ENCODE measurements around the gene CR1L. TPM values are rescaled to one million over a fixed set of nuclear protein-coding genes. Genes with fewer than 3 reads are reported as not detected.
"Not testable (repeated sequence)": the region's sequence is repeated elsewhere in the genome, so short reads cannot be mapped to it uniquely, and the experiment has no call there.

Gene CR1L
- polyA plus RNA-seq, 4 donors = 0.32 to 1.5 (median 1.1) TPM

DNA sequence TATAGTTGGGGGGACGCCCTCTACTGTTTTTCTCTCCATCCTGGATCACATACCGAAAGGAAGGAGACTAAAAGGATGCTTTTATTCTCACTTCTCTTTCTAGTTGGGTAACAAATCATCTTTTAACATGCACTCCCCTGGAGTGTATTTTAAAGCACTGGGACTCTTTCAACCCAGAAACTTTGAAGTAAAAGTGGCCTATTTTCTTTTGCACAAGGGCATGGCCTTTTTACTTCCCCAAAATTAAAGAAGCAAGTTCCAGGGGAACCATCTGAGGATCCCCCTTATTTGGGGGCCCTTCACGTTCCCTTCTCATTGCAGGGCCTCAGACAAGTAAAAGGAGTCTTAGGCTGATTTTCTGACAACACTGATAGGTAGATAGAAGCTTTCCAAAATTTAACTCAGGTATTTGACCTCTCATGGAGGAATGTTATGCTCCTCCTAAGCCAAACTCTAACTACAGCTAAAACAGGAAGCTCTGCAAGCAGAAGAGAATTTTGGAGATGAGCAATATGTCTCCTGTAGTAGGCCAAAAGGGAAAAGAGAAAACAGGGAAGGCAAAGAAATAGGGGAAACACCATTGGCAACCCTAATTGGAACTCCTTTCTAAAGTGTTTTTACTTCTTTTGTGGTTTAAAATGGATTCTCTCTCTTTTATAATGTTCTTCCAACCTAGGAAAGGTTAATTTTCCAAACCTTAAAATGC lies 98.1 kb downstream of the CR1L start:
- DNase-seq (ENCODE audit: low read depth in 4 of 4, low spot score in 2 of 4) = no peak

GRCh38 chr1:207744000-207744534 lies 99.1 kb downstream of the CR1L start:
- no peak for DNase-seq (ENCODE audit: low read depth in 4 of 4, low spot score in 2 of 4)

DNA sequence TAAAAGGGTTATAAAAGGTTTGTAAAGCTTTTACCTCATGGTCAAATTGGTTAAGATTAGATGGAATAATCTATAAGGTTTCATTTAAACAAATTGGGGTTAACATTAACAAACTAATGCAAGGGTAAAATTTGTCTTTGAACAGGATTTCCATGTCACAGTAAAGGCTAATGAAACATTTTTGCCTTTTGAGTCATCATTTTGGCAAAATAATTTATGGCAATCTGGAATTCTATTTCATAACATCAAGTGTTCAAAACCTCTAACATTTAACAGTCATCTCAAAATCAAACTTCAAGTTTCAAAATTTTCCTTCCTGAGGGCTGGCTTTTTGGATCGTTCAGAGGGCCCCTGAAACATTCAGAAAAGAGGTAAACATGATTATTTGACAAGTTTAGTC lies 100.4 kb downstream of the CR1L start:
- no peak for DNase-seq (ENCODE audit: low read depth in 4 of 4, low spot score in 2 of 4)

DNA sequence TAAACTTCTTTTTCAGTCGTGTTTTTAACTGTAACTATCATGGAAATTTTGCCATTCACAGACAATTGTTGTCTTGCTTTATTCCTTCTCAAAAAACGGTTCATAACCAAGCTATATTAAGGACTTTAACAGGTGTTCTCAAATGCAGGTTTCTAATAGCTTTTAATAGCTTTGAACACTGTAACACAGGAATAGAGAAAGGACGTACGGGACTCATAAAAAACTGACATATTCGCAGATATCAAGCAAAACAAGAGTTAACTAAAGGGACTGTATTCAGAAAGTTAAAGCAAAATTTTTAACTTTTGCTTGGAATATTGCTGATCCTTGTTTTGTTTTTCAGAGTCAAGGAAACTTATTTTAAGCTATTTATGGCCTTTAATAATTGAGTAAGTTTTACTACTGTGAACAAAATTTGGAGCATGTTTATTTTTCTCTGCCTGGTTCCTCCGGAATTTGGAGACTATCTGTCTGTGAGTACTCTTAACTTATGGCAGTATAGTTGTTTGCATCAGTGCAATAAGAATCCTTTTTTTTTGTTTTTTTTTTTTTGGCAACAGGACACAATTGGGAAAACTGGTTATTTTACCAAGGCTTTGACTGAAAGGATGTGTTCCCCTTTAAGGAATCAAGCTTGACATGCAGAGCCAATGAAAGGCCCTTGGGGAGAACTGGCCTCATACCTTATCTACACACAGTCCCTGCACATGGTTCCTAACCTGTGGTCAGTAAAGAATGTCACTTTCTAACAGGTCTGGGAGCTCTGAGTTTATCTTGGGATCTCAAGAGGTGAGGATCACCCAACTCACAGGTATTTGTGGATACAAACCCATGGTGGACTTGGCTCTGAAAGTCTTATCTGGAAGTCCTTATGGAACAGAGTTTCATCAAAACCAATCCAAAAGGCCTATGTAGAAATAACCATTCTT lies 101.2 kb downstream of the CR1L start:
- no peak for DNase-seq (ENCODE audit: low read depth in 4 of 4, low spot score in 2 of 4)

DNA sequence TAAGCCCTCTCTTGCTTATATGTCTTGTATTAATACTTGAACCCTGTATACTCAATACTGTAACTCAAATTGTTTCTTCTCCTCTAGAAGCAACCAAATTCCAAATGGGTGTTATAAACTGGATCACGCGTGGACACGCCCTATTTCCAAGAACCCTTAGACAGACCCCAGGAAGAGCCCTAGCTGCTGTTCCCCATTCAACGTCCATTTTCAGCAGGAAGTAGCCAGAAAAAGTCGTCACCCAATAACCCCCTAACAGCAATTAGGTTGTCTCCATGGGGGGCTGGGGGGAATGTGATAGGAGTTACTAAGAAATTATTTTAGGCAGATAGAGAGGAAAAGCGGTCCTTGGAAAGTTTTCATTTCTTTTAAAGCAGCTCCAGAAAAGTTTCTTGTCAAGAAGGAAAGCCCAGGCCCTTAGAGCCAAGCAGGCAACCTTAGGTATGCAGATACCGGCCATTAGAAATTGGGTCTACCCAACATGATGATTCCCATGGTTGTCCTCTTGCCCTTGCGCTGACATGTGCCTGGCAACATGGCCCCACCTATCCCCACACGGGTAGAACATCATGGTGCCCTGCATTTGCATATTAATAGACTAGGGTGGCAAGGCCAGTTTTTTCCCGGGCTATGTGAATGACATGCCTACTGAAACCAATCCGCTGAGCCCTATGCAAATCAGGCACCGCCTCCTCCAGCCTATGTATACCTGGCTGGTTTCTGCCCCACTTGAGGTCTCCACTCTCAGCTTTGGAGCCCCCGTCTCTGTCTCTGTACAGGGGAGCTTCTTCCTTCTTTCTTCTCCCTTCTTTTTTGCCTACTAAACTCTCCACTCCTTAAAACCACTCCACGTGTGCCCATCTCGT lies 102.9 kb downstream of the CR1L start:
- no peak for DNase-seq (ENCODE audit: low read depth in 4 of 4, low spot score in 2 of 4)

DNA sequence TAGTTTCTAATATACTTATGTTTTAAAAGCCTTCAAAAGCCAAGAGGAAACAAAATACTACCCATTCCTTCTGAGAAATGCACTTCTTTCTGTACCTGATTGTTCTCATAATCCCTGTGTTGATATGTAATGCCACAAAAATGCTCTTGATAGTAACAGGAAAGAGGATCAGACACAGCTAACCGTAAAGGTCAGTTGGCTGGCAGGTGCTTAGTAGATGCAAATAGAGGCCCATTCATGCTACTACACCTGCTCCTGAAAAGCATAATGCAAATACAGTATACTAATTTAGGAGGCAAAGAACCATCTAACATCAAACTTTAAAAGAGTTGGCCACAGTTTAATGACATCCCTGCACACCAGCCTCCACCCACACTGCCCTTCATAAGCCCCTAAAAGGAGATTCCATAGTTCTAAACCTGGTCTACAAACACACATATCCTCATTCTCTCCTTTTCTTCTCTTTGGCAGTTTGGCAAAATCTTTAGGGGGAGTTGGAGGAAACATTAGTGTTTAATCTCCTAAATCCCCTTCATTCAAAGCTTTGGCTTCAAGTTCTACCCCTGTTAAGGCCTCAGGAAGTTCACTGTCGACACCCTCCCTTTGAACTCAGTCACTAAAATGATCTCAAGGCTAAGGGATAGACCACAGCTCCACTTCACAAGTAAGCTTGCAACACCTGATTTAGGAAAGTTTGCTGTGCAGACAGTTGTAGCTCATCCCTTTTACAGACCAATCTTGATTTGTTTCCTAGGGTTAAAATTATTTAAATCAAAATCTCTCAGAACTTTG lies 104.0 kb downstream of the CR1L start:
- DNase-seq (ENCODE audit: low read depth in 4 of 4, low spot score in 2 of 4) = no peak

GRCh38 chr1:207750631-207751305 lies 105.8 kb downstream of the CR1L start:
- no peak for DNase-seq (ENCODE audit: low read depth in 4 of 4, low spot score in 2 of 4)

GRCh38 chr1:207751463-207751789 lies 106.5 kb downstream of the CR1L start:
- not testable (repeated sequence) for DNase-seq (ENCODE audit: low read depth in 4 of 4, low spot score in 2 of 4)

DNA sequence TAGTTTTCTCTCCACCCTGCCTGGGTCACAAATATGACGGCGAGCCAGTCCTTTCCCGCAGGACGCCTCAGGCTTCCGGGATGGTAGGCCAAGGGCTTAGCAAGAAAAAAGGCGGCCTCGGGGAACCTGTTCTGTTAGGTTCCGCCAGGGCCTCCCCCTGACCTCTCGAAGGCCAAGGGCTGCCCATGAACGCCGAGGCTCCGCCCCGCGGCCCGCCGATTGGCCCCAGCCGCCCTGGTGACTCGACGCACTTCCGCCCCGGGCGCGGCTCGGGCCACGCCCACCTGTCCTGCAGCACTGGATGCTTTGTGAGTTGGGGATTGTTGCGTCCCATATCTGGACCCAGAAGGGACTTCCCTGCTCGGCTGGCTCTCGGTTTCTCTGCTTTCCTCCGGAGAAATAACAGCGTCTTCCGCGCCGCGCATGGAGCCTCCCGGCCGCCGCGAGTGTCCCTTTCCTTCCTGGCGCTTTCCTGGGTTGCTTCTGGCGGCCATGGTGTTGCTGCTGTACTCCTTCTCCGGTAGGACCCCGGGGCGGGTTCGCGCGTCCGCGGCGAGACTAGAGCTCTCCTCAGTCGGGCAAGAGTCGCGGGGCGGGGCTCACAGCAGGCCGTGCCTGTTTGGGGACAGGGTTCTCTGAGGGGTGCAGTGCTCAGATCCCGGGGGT lies 107.0 kb downstream of the CR1L start, which contains the start of gene CD46:
TSS of gene CD46 (plus strand) at position 265 of the 666 bp plus-strand sequence. CDS start at position 424, 159 bp downstream.
- DNase-seq (ENCODE audit: low read depth in 4 of 4, low spot score in 2 of 4) = peak; percentile 86 to 94 (median 92)

- DNase-seq (ENCODE audit: low read depth in 4 of 4, low spot score in 2 of 4) = peak in 1 of 4 donors; percentile 14
These were observed 107.6 kb downstream of the CR1L start for GRCh38 chr1:207752456-207752998.

DNA sequence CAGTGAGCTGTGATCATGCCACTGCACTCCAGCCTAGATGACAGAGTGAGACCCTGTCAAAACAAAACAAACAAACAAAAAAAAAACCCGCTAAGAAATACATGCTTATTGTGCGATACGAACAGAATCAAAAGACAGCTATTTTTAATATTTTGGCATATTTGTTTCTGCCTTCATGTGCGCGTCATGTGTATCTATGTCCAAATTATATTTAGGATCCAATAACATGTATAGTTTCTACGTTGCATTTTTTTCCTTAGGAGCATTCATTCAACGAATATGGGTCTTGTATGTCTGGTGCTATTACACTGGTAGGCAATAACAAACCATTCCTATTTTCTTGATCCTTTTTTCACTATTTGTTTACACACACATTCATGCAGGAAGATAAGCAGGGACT lies 108.7 kb downstream of the CR1L start:
- no peak for DNase-seq (ENCODE audit: low read depth in 4 of 4, low spot score in 2 of 4)

DNA sequence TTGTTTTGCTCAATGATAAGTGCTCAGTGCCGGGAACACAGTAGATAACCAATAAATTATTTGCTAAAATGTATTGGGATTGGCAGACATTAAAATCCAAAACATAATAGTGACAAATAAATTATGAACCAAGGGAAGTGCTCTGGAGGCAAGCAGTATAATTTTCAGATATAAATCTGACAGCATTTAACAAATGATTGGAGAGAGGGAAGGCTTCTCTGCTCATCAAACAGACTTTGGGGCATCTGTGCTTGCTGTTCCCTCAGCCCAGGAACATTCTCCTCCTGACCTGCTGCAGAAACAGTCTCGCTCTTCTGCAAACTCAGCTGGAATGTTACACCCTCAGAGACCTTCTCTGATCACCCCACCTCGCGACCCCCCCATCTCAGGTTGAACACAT lies 109.1 kb downstream of the CR1L start:
- no peak for DNase-seq (ENCODE audit: low read depth in 4 of 4, low spot score in 2 of 4)

DNA sequence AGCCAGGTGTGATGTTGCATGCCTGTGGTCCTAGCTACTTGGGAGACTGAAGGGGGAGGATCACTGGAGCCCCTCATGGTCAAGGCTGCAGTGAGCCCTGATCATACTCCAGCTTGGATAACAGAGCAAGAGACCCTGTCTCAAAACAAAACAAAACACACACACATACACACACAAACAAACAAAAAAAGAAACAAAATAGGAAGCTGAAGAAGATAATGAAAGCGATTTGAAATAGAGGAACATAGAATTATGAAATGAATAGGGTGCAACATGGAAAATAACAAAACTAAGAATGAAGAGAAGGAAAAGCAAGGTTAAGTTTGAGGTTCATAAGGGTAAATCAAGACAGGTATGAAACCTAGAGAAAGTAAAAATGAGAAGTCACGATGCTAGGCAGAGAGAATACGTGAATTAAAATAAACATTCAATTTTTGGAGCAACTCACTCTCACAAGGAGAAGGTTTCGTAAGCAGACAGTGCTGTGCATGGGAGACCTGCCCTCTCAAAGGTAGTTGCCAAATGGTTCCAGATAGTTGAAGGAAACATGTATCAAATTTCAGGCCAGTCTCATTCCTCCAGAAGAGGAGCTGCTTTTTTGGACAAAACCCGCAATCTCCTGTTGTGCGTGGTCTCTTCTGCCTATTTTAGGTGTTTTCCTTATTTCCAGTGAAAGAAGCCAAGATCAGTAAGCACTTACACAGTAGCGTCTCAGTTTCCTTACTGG lies 110.2 kb downstream of the CR1L start:
- no peak for DNase-seq (ENCODE audit: low read depth in 4 of 4, low spot score in 2 of 4)

GRCh38 chr1:207755846-207756693 lies 111.1 kb downstream of the CR1L start:
- DNase-seq (ENCODE audit: low read depth in 4 of 4, low spot score in 2 of 4) = no peak

DNA sequence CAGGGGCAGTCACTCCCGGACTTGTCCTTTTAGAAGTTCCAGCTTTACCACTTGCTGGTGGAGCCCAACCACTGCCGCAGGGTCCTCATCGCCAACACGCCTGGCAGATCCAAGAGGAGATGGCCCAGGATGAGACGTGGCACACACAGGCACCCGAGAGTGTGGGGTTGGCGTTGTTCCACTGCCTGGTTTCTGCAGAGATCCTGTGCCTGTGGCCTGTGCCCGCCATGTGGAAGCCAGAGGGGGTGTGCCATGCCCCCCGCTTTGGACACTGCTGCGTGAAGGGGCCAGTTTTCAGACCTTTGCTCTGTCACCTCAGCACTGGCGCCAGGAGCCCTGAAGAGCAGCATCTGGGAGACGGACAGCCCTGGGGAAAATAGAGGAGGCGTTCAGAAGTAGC lies 117.7 kb downstream of the CR1L start:
- DNase-seq (ENCODE audit: low read depth in 4 of 4, low spot score in 2 of 4) = no peak

- DNase-seq (ENCODE audit: low read depth in 4 of 4, low spot score in 2 of 4) = no peak
These were observed 118.2 kb downstream of the CR1L start for GRCh38 chr1:207763091-207763490.

DNA sequence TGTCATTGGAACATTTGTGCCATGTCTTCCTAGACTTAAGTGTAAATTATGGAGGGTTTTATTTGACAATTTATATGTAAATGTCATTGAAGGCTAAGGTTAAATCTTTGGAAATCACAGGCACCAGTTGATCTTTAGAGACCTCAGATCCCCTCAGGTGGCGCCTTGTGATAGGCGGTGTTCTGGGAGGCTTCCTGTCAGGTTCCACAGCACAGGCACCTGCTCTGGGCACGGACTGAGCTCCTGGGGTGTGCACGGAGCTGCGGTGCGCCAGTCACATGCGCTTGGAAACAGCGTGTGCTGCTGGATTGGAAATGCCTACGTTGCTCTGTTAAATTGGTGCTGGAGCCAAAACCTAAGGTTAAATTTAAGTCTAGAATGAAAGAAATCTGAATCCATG lies 119.0 kb downstream of the CR1L start:
- DNase-seq (ENCODE audit: low read depth in 4 of 4, low spot score in 2 of 4) = no peak
